Measurements from ENCODE around the gene MOB2.

MOB2 gene

DNA sequence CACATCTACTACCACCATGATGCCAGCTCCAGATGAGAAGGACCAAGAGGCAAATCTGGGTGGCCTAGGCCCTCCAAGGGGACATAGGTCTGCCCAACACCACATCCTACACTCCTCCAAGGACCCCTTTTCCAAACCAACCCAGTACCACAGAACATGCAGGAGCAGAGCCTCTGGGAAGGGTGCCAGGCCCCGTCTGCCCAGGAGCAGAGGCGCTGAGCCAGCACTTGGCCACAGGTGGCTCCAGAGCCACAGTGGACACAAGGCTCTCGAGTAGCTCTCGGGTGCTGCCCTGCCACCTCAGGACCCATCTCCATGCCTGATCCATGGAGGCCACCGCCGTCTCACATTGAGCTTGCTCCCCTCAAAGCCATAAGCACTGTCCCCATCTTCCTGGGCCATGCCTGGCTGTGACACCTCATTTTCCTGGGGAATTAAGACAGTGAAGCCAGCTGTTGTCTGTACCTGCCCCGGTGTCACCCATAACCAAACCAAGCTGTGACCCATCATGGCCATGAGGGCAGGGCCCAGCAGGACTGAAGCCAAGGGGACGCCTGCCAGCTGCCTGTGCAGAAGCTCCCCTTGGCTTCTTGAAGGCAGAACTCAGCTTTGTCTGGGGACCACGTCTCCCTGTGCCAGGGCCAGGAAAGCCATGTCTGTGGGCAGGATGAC, 7.4 kb downstream of the MOB2 start:
- no peak overlapping the region for H3K4me3 ChIP-seq (ENCODE audit: control insufficient read depth, low read depth, low read length)
- TF ChIP-seq CTCF (IDR thresholded peaks at IDR 0.05; ENCODE audit: control insufficient read depth, insufficient read depth, low read depth, low read length, missing control alignments): no peak
- DNase-seq (ENCODE audit: low read depth): no peak

GRCh38 chr11:1478544-1478943, 8.0 kb downstream of the MOB2 start:
- no peak for TF ChIP-seq CTCF (IDR thresholded peaks at IDR 0.05; ENCODE audit: control insufficient read depth, insufficient read depth, low read depth, low read length, missing control alignments)
- DNase-seq (ENCODE audit: low read depth): no peak
- no peak overlapping the region for H3K4me3 ChIP-seq (ENCODE audit: control insufficient read depth, low read depth, low read length)

DNA sequence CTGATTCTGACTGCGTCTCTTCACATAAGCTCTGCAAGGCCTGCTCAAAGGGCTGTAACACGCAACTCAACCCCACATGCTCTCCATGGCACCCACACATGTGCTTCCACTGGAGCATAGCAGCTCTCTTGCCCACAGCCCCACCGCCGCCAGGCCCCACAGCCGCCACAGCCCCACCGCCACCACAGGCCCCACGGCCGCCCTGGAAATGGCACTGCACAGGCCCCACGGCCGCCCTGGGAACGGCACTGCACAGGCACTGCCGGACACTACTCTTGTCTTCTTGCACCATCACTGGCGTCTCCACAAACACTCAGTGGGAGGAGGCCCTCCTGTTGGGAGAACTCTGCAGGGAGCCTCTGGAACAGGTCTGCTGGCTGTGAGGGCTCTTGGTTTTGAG, 8.6 kb downstream of the MOB2 start:
- no peak for TF ChIP-seq CTCF (IDR thresholded peaks at IDR 0.05; ENCODE audit: control insufficient read depth, insufficient read depth, low read depth, low read length, missing control alignments)
- no peak overlapping the region for H3K4me3 ChIP-seq (ENCODE audit: control insufficient read depth, low read depth, low read length)
- DNase-seq (ENCODE audit: low read depth): no peak

DNA sequence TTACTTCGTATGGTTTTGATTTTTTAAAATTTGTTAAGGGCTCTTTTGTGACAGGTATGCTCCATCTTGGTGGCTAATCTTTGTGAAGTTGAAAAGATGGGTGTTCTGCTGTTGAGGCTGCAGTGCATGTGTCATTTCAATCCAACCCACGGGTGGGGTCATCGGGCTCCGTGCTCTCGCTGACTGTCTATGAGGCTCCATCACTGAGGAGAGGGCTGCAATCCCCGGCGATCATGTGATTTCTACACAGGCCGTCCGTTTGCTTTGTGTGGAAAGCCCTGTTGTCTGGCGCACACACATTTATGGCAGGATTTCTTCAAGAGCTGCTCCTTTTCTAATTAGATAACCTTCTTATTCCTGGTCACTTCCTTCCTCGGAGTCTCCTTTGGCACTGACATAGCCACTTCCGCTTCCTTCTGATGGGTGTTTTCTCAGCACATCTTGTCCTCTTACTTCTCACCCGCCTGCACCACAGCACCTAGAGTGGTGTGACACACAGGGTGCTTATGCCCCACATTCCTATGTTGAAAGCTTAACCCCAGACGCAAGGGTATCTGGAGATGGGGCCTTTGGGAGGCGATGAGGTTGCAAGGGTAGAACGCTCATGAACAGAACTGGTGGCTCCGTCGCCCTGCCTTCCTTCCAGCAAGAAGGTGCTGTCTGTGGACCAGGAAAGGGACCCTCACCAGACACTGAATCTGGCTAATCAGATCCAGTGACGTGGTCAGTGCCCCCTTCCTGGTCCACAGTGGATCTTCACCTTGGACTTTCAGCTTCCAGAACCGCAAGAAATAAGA, 9.4 kb downstream of the MOB2 start:
- H3K4me3 ChIP-seq (ENCODE audit: control insufficient read depth, low read depth, low read length): no peak overlapping the region
- no peak for TF ChIP-seq CTCF (IDR thresholded peaks at IDR 0.05; ENCODE audit: control insufficient read depth, insufficient read depth, low read depth, low read length, missing control alignments)
- DNase-seq (ENCODE audit: low read depth): no peak

- TF ChIP-seq CTCF (IDR thresholded peaks at IDR 0.05; ENCODE audit: control insufficient read depth, insufficient read depth, low read depth, low read length, missing control alignments): no peak
- H3K4me3 ChIP-seq (ENCODE audit: control insufficient read depth, low read depth, low read length): no peak overlapping the region
- DNase-seq (ENCODE audit: low read depth): no peak
Observed at GRCh38 chr11:1475841-1476240, 10.7 kb downstream of the MOB2 start.

- no peak overlapping the region for H3K4me3 ChIP-seq (ENCODE audit: control insufficient read depth, low read depth, low read length)
- no peak for DNase-seq (ENCODE audit: low read depth)
- no peak for TF ChIP-seq CTCF (IDR thresholded peaks at IDR 0.05; ENCODE audit: control insufficient read depth, insufficient read depth, low read depth, low read length, missing control alignments)
Observed at GRCh38 chr11:1473786-1474185, 12.8 kb downstream of the MOB2 start.
